Neural cell (in vitro differentiated cells): Measurements from ENCODE around the gene AFDN. TPM values are rescaled to one million over a fixed set of nuclear protein-coding genes. Genes with fewer than 3 reads are reported as not detected.

Experiments used
- H2AFZ ChIP-seq: fragments of 200-600, 300-800 bp; sonication (generic), shearing (Covaris generic); 2 replicates; pipeline ENCODE4 v1.6.0; 2014; ENCODE audit warnings: low read depth, mild to moderate bottlenecking, antibody characterized with exemption, low read length, moderate library complexity
- H3F3A ChIP-seq: fragments of 200-600 bp; shearing (Covaris generic); 2 replicates; pipeline ENCODE4 v1.6.1; 2016; ENCODE audit warnings: mild to moderate bottlenecking, moderate library complexity, mixed read lengths, antibody characterized with exemption, low read length; ENCODE audit not compliant: insufficient read depth, poor library complexity, severe bottlenecking
- H3K27ac ChIP-seq: fragments of 200-600, 300-800 bp; sonication (generic), shearing (Covaris generic); 2 replicates; pipeline ENCODE4 v1.5.1; 2014; ENCODE audit warnings: mild to moderate bottlenecking, low read length, moderate library complexity
- H3K27me3 ChIP-seq: fragments of 300-800, 200-600 bp; sonication (generic), shearing (Covaris generic); 2 replicates; pipeline ENCODE4 v1.6.0; 2014; ENCODE audit warnings: mild to moderate bottlenecking, low read depth, low read length, moderate library complexity; ENCODE audit not compliant: insufficient read depth
- H3K36me3 ChIP-seq: fragments of 300-800, 200-600 bp; sonication (generic), shearing (Covaris generic); 2 replicates; pipeline ENCODE4 v1.5.1; 2014; ENCODE audit warnings: mild to moderate bottlenecking, antibody characterized with exemption, low read length, moderate library complexity; ENCODE audit not compliant: insufficient read depth
- H3K4me2 ChIP-seq: fragments of 300-800, 200-600 bp; sonication (generic), shearing (Covaris generic); 2 replicates; pipeline ENCODE4 v1.6.0; 2014; ENCODE audit warnings: mild to moderate bottlenecking, low read length
- H3K4me3 ChIP-seq: fragments of 300-800, 200-600 bp; sonication (generic), shearing (Covaris generic); 2 replicates; pipeline ENCODE4 v1.5.1; 2014; ENCODE audit warnings: mild to moderate bottlenecking, low read length, moderate library complexity
- H3K79me2 ChIP-seq: fragments of 200-600 bp; shearing (Covaris generic); replicated peaks from 2 replicates; pipeline ENCODE4 v1.6.0; 2014; ENCODE audit warnings: mild to moderate bottlenecking, low read length, moderate library complexity; ENCODE audit not compliant: insufficient read depth
- H3K9ac ChIP-seq: fragments of 300-800, 200-600 bp; sonication (generic), shearing (Covaris generic); 2 replicates; pipeline ENCODE4 v1.6.1; 2016; ENCODE audit warnings: mild to moderate bottlenecking, low read length, mixed read lengths
- H3K9me2 ChIP-seq: fragments of 200-600 bp; shearing (Covaris generic); 2 replicates; pipeline ENCODE4 v1.6.1; 2016; ENCODE audit warnings: mild to moderate bottlenecking, low read length, mixed read lengths; ENCODE audit not compliant: insufficient read depth
- H3K9me3 ChIP-seq: fragments of 200-600, 300-800 bp; sonication (generic), shearing (Covaris generic); 2 replicates; pipeline ENCODE4 v1.6.1; 2016; ENCODE audit warnings: mild to moderate bottlenecking, mixed run types, low read length, moderate library complexity, mixed read lengths
- H4K20me1 ChIP-seq: fragments of 200-600 bp; shearing (Covaris generic); 2 replicates; pipeline ENCODE4 v1.6.1; 2016; ENCODE audit warnings: mild to moderate bottlenecking, mixed run types; ENCODE audit not compliant: insufficient read depth
- EP300 ChIP-seq: fragments of 450-650 bp; conservative IDR thresholded peaks from 2 replicates; pipeline ENCODE4 v1.6.1; 2014; ENCODE audit warnings: antibody characterized with exemption, mild to moderate bottlenecking, moderate library complexity; ENCODE audit not compliant: poor library complexity, severe bottlenecking
- EZH2 ChIP-seq: fragments of 200-600, 300-800 bp; shearing (Covaris generic), sonication (generic); IDR thresholded peaks from 2 replicates; pipeline ENCODE4 v1.6.1; 2014; ENCODE audit warnings: antibody characterized with exemption, low read length, borderline replicate concordance, mild to moderate bottlenecking; ENCODE audit not compliant: insufficient read depth, poor library complexity, severe bottlenecking
- MXI1 ChIP-seq: fragments of 450-650 bp; conservative IDR thresholded peaks from 2 replicates; pipeline ENCODE4 v1.6.1; 2014; ENCODE audit warnings: antibody characterized with exemption, mild to moderate bottlenecking; ENCODE audit not compliant: poor library complexity, severe bottlenecking
- POLR2AphosphoS5 ChIP-seq: IDR thresholded peaks from 2 replicates; pipeline ENCODE4 v1.6.1; 2012
- RAD21 ChIP-seq: fragments of 450-650 bp; conservative IDR thresholded peaks from 2 replicates; pipeline ENCODE4 v1.6.1; 2014; ENCODE audit warnings: antibody characterized with exemption, mild to moderate bottlenecking, moderate library complexity
- SMC3 ChIP-seq: fragments of 450-650 bp; conservative IDR thresholded peaks from 2 replicates; pipeline ENCODE4 v1.6.1; 2014; ENCODE audit warnings: antibody characterized with exemption, mild to moderate bottlenecking, moderate library complexity; ENCODE audit not compliant: poor library complexity
- TAF1 ChIP-seq: IDR thresholded peaks from 2 replicates; pipeline ENCODE4 v1.6.1; 2012; ENCODE audit warnings: low read depth
- polyA plus RNA-seq: library from polyadenylated mRNA; depleted of rRNA; stranded (reverse); fragments of >200 nt; gene quantifications from 2 replicates; pipeline ENCODE4 v1.2.3, GENCODE V29; 2014
- TF ChIP-seq, protein P1 (sequence below): IDR thresholded peaks from 2 replicates; pipeline ENCODE4 v1.6.1; 2012; ENCODE audit warnings: borderline replicate concordance
- TF ChIP-seq, protein P2 (sequence below): fragments of 450-650 bp; IDR thresholded peaks from 2 replicates; pipeline ENCODE4 v1.5.1; 2014; ENCODE audit warnings: antibody characterized with exemption, mild to moderate bottlenecking, moderate library complexity; ENCODE audit not compliant: poor library complexity, severe bottlenecking

AFDN gene
- polyA plus RNA-seq, 1 donor from 2014 or later, result 193 TPM

DNA sequence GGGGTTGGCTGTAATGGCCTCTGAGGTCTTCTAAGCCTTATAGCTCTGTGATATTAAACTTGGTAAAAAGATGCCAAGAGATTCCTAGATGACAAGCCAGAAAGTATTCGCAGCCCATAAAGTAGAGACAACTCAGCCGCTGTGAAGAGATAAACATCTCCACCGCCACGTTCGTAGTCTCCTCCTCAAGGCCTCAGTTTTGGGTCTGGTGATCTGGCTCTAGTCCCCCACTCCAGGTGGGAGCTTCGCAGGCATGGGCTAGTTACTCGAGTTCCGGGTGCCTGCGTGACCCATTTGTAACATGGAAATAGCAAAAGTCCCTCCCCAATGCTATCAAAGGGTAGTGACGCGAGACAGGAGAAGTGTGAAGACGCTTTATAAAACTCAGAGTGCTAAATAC is 28.3 kb upstream of the AFDN start:
- no peaks in the 10 kb centered on the region for H3K9me2 ChIP-seq
- H3K27ac ChIP-seq, result no peak overlapping the region
- H4K20me1 ChIP-seq, result no peaks in the 10 kb centered on the region
- H3K79me2 ChIP-seq, result no peaks in the 10 kb centered on the region
- H3K4me2 ChIP-seq, result no peak overlapping the region
- no peak overlapping the region for H2AFZ ChIP-seq
- no peaks in the 10 kb centered on the region for H3K36me3 ChIP-seq
- TF ChIP-seq TAF1 (no peak), SMC3 (no peak), EZH2 (no peak), RAD21 (no peak), POLR2AphosphoS5 (no peak), EP300 (no peak), MXI1 (no peak)
- TF ChIP-seq, protein P1, sequence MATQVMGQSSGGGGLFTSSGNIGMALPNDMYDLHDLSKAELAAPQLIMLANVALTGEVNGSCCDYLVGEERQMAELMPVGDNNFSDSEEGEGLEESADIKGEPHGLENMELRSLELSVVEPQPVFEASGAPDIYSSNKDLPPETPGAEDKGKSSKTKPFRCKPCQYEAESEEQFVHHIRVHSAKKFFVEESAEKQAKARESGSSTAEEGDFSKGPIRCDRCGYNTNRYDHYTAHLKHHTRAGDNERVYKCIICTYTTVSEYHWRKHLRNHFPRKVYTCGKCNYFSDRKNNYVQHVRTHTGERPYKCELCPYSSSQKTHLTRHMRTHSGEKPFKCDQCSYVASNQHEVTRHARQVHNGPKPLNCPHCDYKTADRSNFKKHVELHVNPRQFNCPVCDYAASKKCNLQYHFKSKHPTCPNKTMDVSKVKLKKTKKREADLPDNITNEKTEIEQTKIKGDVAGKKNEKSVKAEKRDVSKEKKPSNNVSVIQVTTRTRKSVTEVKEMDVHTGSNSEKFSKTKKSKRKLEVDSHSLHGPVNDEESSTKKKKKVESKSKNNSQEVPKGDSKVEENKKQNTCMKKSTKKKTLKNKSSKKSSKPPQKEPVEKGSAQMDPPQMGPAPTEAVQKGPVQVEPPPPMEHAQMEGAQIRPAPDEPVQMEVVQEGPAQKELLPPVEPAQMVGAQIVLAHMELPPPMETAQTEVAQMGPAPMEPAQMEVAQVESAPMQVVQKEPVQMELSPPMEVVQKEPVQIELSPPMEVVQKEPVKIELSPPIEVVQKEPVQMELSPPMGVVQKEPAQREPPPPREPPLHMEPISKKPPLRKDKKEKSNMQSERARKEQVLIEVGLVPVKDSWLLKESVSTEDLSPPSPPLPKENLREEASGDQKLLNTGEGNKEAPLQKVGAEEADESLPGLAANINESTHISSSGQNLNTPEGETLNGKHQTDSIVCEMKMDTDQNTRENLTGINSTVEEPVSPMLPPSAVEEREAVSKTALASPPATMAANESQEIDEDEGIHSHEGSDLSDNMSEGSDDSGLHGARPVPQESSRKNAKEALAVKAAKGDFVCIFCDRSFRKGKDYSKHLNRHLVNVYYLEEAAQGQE, result no peak
- TF ChIP-seq, protein P2, sequence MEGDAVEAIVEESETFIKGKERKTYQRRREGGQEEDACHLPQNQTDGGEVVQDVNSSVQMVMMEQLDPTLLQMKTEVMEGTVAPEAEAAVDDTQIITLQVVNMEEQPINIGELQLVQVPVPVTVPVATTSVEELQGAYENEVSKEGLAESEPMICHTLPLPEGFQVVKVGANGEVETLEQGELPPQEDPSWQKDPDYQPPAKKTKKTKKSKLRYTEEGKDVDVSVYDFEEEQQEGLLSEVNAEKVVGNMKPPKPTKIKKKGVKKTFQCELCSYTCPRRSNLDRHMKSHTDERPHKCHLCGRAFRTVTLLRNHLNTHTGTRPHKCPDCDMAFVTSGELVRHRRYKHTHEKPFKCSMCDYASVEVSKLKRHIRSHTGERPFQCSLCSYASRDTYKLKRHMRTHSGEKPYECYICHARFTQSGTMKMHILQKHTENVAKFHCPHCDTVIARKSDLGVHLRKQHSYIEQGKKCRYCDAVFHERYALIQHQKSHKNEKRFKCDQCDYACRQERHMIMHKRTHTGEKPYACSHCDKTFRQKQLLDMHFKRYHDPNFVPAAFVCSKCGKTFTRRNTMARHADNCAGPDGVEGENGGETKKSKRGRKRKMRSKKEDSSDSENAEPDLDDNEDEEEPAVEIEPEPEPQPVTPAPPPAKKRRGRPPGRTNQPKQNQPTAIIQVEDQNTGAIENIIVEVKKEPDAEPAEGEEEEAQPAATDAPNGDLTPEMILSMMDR, result no peak
- H3K9me3 ChIP-seq, result no peaks in the 10 kb centered on the region
- no peak overlapping the region for H3K9ac ChIP-seq
- no peaks in the 10 kb centered on the region for H3F3A ChIP-seq
- no peak overlapping the region for H3K4me3 ChIP-seq
- no peaks in the 10 kb centered on the region for H3K27me3 ChIP-seq

- TF ChIP-seq SMC3 (no peak), EP300 (peak; percentile 12)
- Histone ChIP-seq H3K27ac (no peak overlapping the region), H3K79me2 (no peaks in the 10 kb centered on the region)
Observed at GRCh38 chr6:167799033-167799821, 27.5 kb upstream of the AFDN start.

More at GRCh38 chr6:167799033-167799821, 27.5 kb upstream of the AFDN start:
- no peak overlapping the region for H3K4me2 ChIP-seq
- no peaks in the 10 kb centered on the region for H3K36me3 ChIP-seq
- H2AFZ ChIP-seq, result no peak overlapping the region
- H3K27me3 ChIP-seq, result no peaks in the 10 kb centered on the region
- H3K9me2 ChIP-seq, result no peaks in the 10 kb centered on the region
- H3K9me3 ChIP-seq, result no peaks in the 10 kb centered on the region
- no peaks in the 10 kb centered on the region for H3F3A ChIP-seq
- no peaks in the 10 kb centered on the region for H4K20me1 ChIP-seq
- H3K4me3 ChIP-seq, result no peak overlapping the region
- H3K9ac ChIP-seq, result no peak overlapping the region
